NCI-H526 treated with DMSO at 0.1 percent for 48 hours (cell line): ENCODE data around the gene GRIFIN.

Source experiments
- DNase-seq: peaks from one replicate; lab custom pipeline; 2025; lab: John Stamatoyannopoulos, UW

The GRIFIN gene

GRCh38 chr7:2512713-2513112 is 36.5 kb upstream of the GRIFIN start:
- no peak for DNase-seq

GRCh38 chr7:2512179-2512661 is 36.0 kb upstream of the GRIFIN start:
- DNase-seq: no peak

GRCh38 chr7:2511769-2512168 is 35.6 kb upstream of the GRIFIN start:
- no peak for DNase-seq

GRCh38 chr7:2510909-2511768 is 34.9 kb upstream of the GRIFIN start:
- DNase-seq: no peak

GRCh38 chr7:2510130-2510776 is 34.1 kb upstream of the GRIFIN start:
- no peak for DNase-seq

- DNase-seq: no peak
Measured at GRCh38 chr7:2509298-2509906, 33.2 kb upstream of the GRIFIN start.

- no peak for DNase-seq
Measured at GRCh38 chr7:2508327-2509215, 32.4 kb upstream of the GRIFIN start.

GRCh38 chr7:2507917-2508306 is 31.7 kb upstream of the GRIFIN start:
- no peak for DNase-seq

- DNase-seq: no peak
Measured at GRCh38 chr7:2507208-2507916, 31.2 kb upstream of the GRIFIN start.

- DNase-seq: no peak
Measured at GRCh38 chr7:2505401-2505800, 29.2 kb upstream of the GRIFIN start.

- DNase-seq: no peak
Measured at GRCh38 chr7:2504889-2505375, 28.7 kb upstream of the GRIFIN start.

GRCh38 chr7:2504128-2504888 is 28.1 kb upstream of the GRIFIN start:
- DNase-seq: no peak

GRCh38 chr7:2503056-2503941 is 27.1 kb upstream of the GRIFIN start:
- no peak for DNase-seq

- no peak for DNase-seq
Measured at GRCh38 chr7:2502647-2502966, 26.4 kb upstream of the GRIFIN start.

- DNase-seq: no peak
Measured at GRCh38 chr7:2501947-2502646, 25.9 kb upstream of the GRIFIN start.

- no peak for DNase-seq
Measured at GRCh38 chr7:2500701-2501100, 24.5 kb upstream of the GRIFIN start.

- no peak for DNase-seq
Measured at GRCh38 chr7:2499719-2500430, 23.7 kb upstream of the GRIFIN start.

- DNase-seq: no peak
Measured at GRCh38 chr7:2499181-2499580, 23.0 kb upstream of the GRIFIN start.
